A549 (cell line): Measurements from ENCODE around the gene ATF3. TPM values are rescaled to one million over a fixed set of nuclear protein-coding genes. Genes with fewer than 3 reads are reported as not detected.
A peak's percentile ranks its signal among the peaks of the same experiment; 100 is the strongest.
"Not testable (repeated sequence)": the region's sequence is repeated elsewhere in the genome, so short reads cannot be mapped to it uniquely, and the experiment has no call there.

Experiments
- ATAC-seq, 2 experiments: fragments of 200-7000 bp in 1 of 2; fragments of >200 bp in 1 of 2; cut with Nextera tagmentation in 1 of 2; cut with Tn5 transposase in 1 of 2; 3 replicates each; pipeline versions ENCODE4 v1.8.0 to v1.9.1; 2018 to 2020; ENCODE audit warnings: mild to moderate bottlenecking in 1 of 2, moderate library complexity in 1 of 2
- CTCF ChIA-PET: fragments of 300-600 bp; sonication (Branson Sonifier 250); formaldehyde crosslinking; extraction: SDS; loops from one replicate; lab custom pipeline; 2021; ENCODE audit warnings: antibody characterized with exemption, inconsistent platforms; lab: Yijun Ruan, JAX
- POLR2A ChIA-PET: fragments of 350-600 bp; formaldehyde crosslinking; extraction: SDS; loops from one replicate; lab custom pipeline; 2021; ENCODE audit warnings: antibody characterized with exemption, inconsistent platforms; lab: Yijun Ruan, JAX
- DNase-seq, 2 experiments: peaks; one replicate each; pipeline versions ENCODE4 v3.0.0 to v3.0.0-alpha.2; 2011 to 2016; ENCODE audit warnings: low read depth in 1 of 2, low spot score in 1 of 2
- FAIRE-seq: peaks from 2 replicates; lab custom pipeline; 2011; peaks lifted over from hg19 to GRCh38; lab: Jason Lieb, UNC
- H3K27ac ChIP-seq, 2 experiments: fragments of >200 bp; sonication (Bioruptor Twin); formaldehyde crosslinking; 3 replicates each; pipeline ENCODE4 v1.5.1; 2016 to 2017
- H3K4me1 ChIP-seq: fragments of >200 bp; sonication (Bioruptor Twin); formaldehyde crosslinking; 3 replicates; pipeline ENCODE4 v1.6.1; 2016
- H3K4me2 ChIP-seq: fragments of >200 bp; sonication (Bioruptor Twin); formaldehyde crosslinking; 3 replicates; pipeline ENCODE4 v1.6.1; 2016
- H3K4me3 ChIP-seq: fragments of >200 bp; sonication (Bioruptor Twin); formaldehyde crosslinking; 3 replicates; pipeline ENCODE4 v1.5.1; 2016
- H3K9me3 ChIP-seq: fragments of >200 bp; sonication (Bioruptor Twin); formaldehyde crosslinking; 3 replicates; pipeline ENCODE4 v1.6.1; 2016
- BCL3 ChIP-seq: fragments of >200 bp; sonication (Bioruptor Twin); formaldehyde crosslinking; IDR thresholded peaks from 3 replicates; pipeline ENCODE4 v1.6.1; 2016
- BHLHE40 ChIP-seq: IDR thresholded peaks from 2 replicates; pipeline ENCODE4 v1.6.1; 2012; ENCODE audit warnings: low read depth, low read length, inconsistent platforms
- CTCF ChIP-seq: fragments of >200 bp; sonication (Bioruptor Twin); formaldehyde crosslinking; IDR thresholded peaks from 3 replicates; pipeline ENCODE4 v1.5.1; 2016
- EHF ChIP-seq: fragments of 250-450 bp; sonication (Bioruptor Pico); IDR thresholded peaks from 2 replicates; pipeline ENCODE4 v1.5.0; 2020; ENCODE audit warnings: mild to moderate bottlenecking
- EHMT2 ChIP-seq: fragments of 200-600 bp; sonication (generic); IDR thresholded peaks from 2 replicates; pipeline ENCODE4 v1.6.1; 2016; ENCODE audit warnings: antibody characterized with exemption, low read depth, mild to moderate bottlenecking, moderate library complexity
- ELK1 ChIP-seq: fragments of 150-350 bp; IDR thresholded peaks from 2 replicates; pipeline ENCODE4 v1.6.1; 2014; ENCODE audit warnings: low read depth, mild to moderate bottlenecking, low read length
- ESRRA ChIP-seq: fragments of 150-350 bp; IDR thresholded peaks from 2 replicates; pipeline ENCODE4 v1.6.1; 2014; ENCODE audit warnings: mild to moderate bottlenecking, low read length, borderline replicate concordance
- GATA3 ChIP-seq: IDR thresholded peaks from 2 replicates; pipeline ENCODE4 v1.6.1; 2012; ENCODE audit warnings: borderline replicate concordance
- HES2 ChIP-seq: fragments of >200 bp; sonication (Bioruptor Twin); formaldehyde crosslinking; IDR thresholded peaks from 2 replicates; pipeline ENCODE4 v1.6.1; 2016
- HOXA7 ChIP-seq: fragments of 250-450 bp; sonication (Bioruptor Pico); IDR thresholded peaks from 2 replicates; pipeline ENCODE4 v1.5.0; 2020; ENCODE audit warnings: mild to moderate bottlenecking, moderate library complexity
- HOXB13 ChIP-seq: fragments of 250-450 bp; sonication (Bioruptor Pico); IDR thresholded peaks from 2 replicates; pipeline ENCODE4 v1.5.0; 2020; ENCODE audit warnings: low read depth, mild to moderate bottlenecking, moderate library complexity
- HOXB5 ChIP-seq: fragments of 250-450 bp; sonication (Bioruptor Pico); IDR thresholded peaks from 2 replicates; pipeline ENCODE4 v1.5.0; 2020; ENCODE audit warnings: mild to moderate bottlenecking, moderate library complexity
- JUN ChIP-seq, 2 experiments: fragments of >200 bp; sonication (Bioruptor Twin); formaldehyde crosslinking; IDR thresholded peaks; 2 replicates in 1 of 2; 3 replicates in 1 of 2; pipeline ENCODE4 v1.6.1; 2016 to 2017
- MAZ ChIP-seq: fragments of 150-350 bp; IDR thresholded peaks from 2 replicates; pipeline ENCODE4 v1.6.1; 2014; ENCODE audit warnings: antibody characterized with exemption, low read depth, low read length, borderline replicate concordance
- PBX3 ChIP-seq: IDR thresholded peaks from 2 replicates; pipeline ENCODE4 v1.6.1; 2012
- POLR2AphosphoS2 ChIP-seq: conservative IDR thresholded peaks from 2 replicates; pipeline ENCODE4 v1.6.1; 2012; ENCODE audit warnings: low read length, improper control_type of control experiment, inconsistent platforms
- RAD21 ChIP-seq, 2 experiments: fragments of >200 bp in 1 of 2; sonication (Bioruptor Twin) in 1 of 2; formaldehyde crosslinking in 1 of 2; IDR thresholded peaks in 1 of 2; conservative IDR thresholded peaks in 1 of 2; 2 replicates in 1 of 2; 3 replicates in 1 of 2; pipeline ENCODE4 v1.6.1; 2012 to 2018; ENCODE audit warnings: inconsistent platforms in 1 of 2
- RCOR1 ChIP-seq: fragments of 150-350 bp; IDR thresholded peaks from 2 replicates; pipeline ENCODE4 v1.6.1; 2014; ENCODE audit warnings: antibody characterized with exemption, low read length, low read depth
- SMC3 ChIP-seq: fragments of >200 bp; sonication (Bioruptor Twin); formaldehyde crosslinking; IDR thresholded peaks from 3 replicates; pipeline ENCODE4 v1.6.1; 2018; ENCODE audit warnings: inconsistent platforms
- SREBF2 ChIP-seq: fragments of 450-650 bp; IDR thresholded peaks from 2 replicates; pipeline ENCODE4 v1.6.1; 2014; ENCODE audit warnings: mild to moderate bottlenecking, moderate library complexity
- TFCP2L1 ChIP-seq: fragments of 250-450 bp; sonication (Bioruptor Pico); IDR thresholded peaks from 2 replicates; pipeline ENCODE4 v1.5.0; 2021; ENCODE audit warnings: mild to moderate bottlenecking
- WGBS: methylation state at CpG from one replicate; pipeline ENCODE4 v1.1.6; 2017; ENCODE audit errors: missing lambda C conversion rate; 5-methylcytosine and 5-hydroxymethylcytosine counted together
- polyA plus RNA-seq, 4 experiments: library from polyadenylated mRNA; depleted of rRNA in 3 of 4; stranded (reverse); fragments of >200 nt; fragmentation: RNase III in 1 of 4; extraction: RNeasy Plus Mini Kit Qiagen cat#74134 plus additional on column Dnase treatment in 1 of 4; gene quantifications; 2 replicates in 3 of 4; 3 replicates in 1 of 4; pipeline ENCODE4 v1.2.3, GENCODE V29; 2011 to 2017

The ATF3 gene
- polyA plus RNA-seq, 2 of the 4 experiments (the other 2 are of a cell fraction): 4.4 to 62.9 TPM

- TF ChIP-seq CTCF: no peak
Measured at GRCh38 chr1:212652609-212653008, 44.0 kb downstream of the ATF3 start (continued).

GRCh38 chr1:212655668-212656440, 47.3 kb downstream of the ATF3 start:
- ATAC-seq: peak; percentile 41 to 43; a peak in 3 of 6 replicates
- TF ChIP-seq HES2 (no peak), HOXA7 (CRISPR knock-in tag) (no peak), EHF (CRISPR knock-in tag) (no peak), EHMT2 (no peak), ESRRA (no peak), HOXB13 (no peak), POLR2AphosphoS2 (no peak), SREBF2 (no peak), SMC3 (no peak), BCL3 (no peak), TFCP2L1 (no peak), RCOR1 (no peak)
- TF ChIP-seq, all 56 proteins: peak for 0
- DNase-seq (no peak), FAIRE-seq (no peak)
- H3K27ac ChIP-seq: no peak overlapping the region
- H3K9me3 ChIP-seq: no peaks in the 10 kb centered on the region
- ChIA-PET POLR2A (no interaction called here), CTCF (interaction anchor here (0.8 to 3.7 kb wide), 4 partner anchors 8 to 179 kb away, joined by 3 to 34 read pairs (median 3); no protein-coding TSS in a partner anchor)
- no peaks in the 10 kb centered on the region for H3K4me1 ChIP-seq
- H3K4me2 ChIP-seq: no peak overlapping the region
- WGBS: 69% methylated on average over 5 of the region's 6 CpGs
- H3K4me3 ChIP-seq: no peak overlapping the region

- no peaks in the 10 kb centered on the region for H3K4me1 ChIP-seq
- CTCF ChIA-PET: interaction anchor here (1.0 to 3.7 kb wide), 3 partner anchors 9 to 125 kb away, joined by 3 to 34 read pairs (median 5); no protein-coding TSS in a partner anchor
- POLR2A ChIA-PET: interaction anchor here (1.2 kb wide), 1 partner anchor 49 kb away, joined by 3 read pairs; the partner anchor contains the start of gene ATF3
- H3K4me2 ChIP-seq: no peak overlapping the region
- WGBS: 66% methylated on average over 5 of the region's 5 CpGs
- no peak for DNase-seq
- TF ChIP-seq GATA3 (no peak), PBX3 (no peak), ESRRA (no peak), EHMT2 (no peak), JUN (IDR thresholded peaks at IDR 0.05) (no peak), RAD21 (conservative IDR thresholded peaks at IDR 0.05 in 1 of 2, IDR thresholded peaks at IDR 0.05 in 1 of 2) (no peak), ELK1 (no peak), POLR2AphosphoS2 (no peak), BHLHE40 (no peak), HES2 (no peak), HOXB5 (CRISPR knock-in tag) (no peak), MAZ (no peak), SMC3 (no peak)
- no peak overlapping the region for H3K27ac ChIP-seq
- no peak for ATAC-seq
- no peak overlapping the region for H3K4me3 ChIP-seq
- FAIRE-seq: no peak
- no peaks in the 10 kb centered on the region for H3K9me3 ChIP-seq
Measured at GRCh38 chr1:212656730-212657129, 48.2 kb downstream of the ATF3 start.

- FAIRE-seq, DNase-seq, H3K4me1 ChIP-seq, H3K27ac ChIP-seq, H3K4me3 ChIP-seq, ATAC-seq, POLR2A ChIA-PET, H3K4me2 ChIP-seq, H3K9me3 ChIP-seq: not testable (repeated sequence)
- WGBS: 37% methylated on average over 7 of the region's 7 CpGs
- CTCF ChIA-PET: interaction anchor here (1.2 to 1.5 kb wide), 2 partner anchors 124 to 181 kb away, joined by 3 to 5 read pairs; no protein-coding TSS in a partner anchor
Measured at GRCh38 chr1:212658250-212658649, 49.7 kb downstream of the ATF3 start.
